Neural cell (in vitro differentiated cells): ENCODE results near the gene CHST11. TPM values are rescaled to one million over a fixed set of nuclear protein-coding genes. Genes with fewer than 3 reads are reported as not detected.

Experiments used
- H2AFZ ChIP-seq: fragments of 200-600, 300-800 bp; sonication (generic), shearing (Covaris generic); 2 replicates; pipeline ENCODE4 v1.6.0; 2014; ENCODE audit warnings: low read depth, mild to moderate bottlenecking, antibody characterized with exemption, low read length, moderate library complexity
- H3F3A ChIP-seq: fragments of 200-600 bp; shearing (Covaris generic); 2 replicates; pipeline ENCODE4 v1.6.1; 2016; ENCODE audit warnings: mild to moderate bottlenecking, moderate library complexity, mixed read lengths, antibody characterized with exemption, low read length; ENCODE audit not compliant: insufficient read depth, poor library complexity, severe bottlenecking
- H3K27ac ChIP-seq: fragments of 200-600, 300-800 bp; sonication (generic), shearing (Covaris generic); 2 replicates; pipeline ENCODE4 v1.5.1; 2014; ENCODE audit warnings: mild to moderate bottlenecking, low read length, moderate library complexity
- H3K27me3 ChIP-seq: fragments of 300-800, 200-600 bp; sonication (generic), shearing (Covaris generic); 2 replicates; pipeline ENCODE4 v1.6.0; 2014; ENCODE audit warnings: mild to moderate bottlenecking, low read depth, low read length, moderate library complexity; ENCODE audit not compliant: insufficient read depth
- H3K36me3 ChIP-seq: fragments of 300-800, 200-600 bp; sonication (generic), shearing (Covaris generic); 2 replicates; pipeline ENCODE4 v1.5.1; 2014; ENCODE audit warnings: mild to moderate bottlenecking, antibody characterized with exemption, low read length, moderate library complexity; ENCODE audit not compliant: insufficient read depth
- H3K4me2 ChIP-seq: fragments of 300-800, 200-600 bp; sonication (generic), shearing (Covaris generic); 2 replicates; pipeline ENCODE4 v1.6.0; 2014; ENCODE audit warnings: mild to moderate bottlenecking, low read length
- H3K4me3 ChIP-seq: fragments of 300-800, 200-600 bp; sonication (generic), shearing (Covaris generic); 2 replicates; pipeline ENCODE4 v1.5.1; 2014; ENCODE audit warnings: mild to moderate bottlenecking, low read length, moderate library complexity
- H3K79me2 ChIP-seq: fragments of 200-600 bp; shearing (Covaris generic); replicated peaks from 2 replicates; pipeline ENCODE4 v1.6.0; 2014; ENCODE audit warnings: mild to moderate bottlenecking, low read length, moderate library complexity; ENCODE audit not compliant: insufficient read depth
- H3K9ac ChIP-seq: fragments of 300-800, 200-600 bp; sonication (generic), shearing (Covaris generic); 2 replicates; pipeline ENCODE4 v1.6.1; 2016; ENCODE audit warnings: mild to moderate bottlenecking, low read length, mixed read lengths
- H3K9me2 ChIP-seq: fragments of 200-600 bp; shearing (Covaris generic); 2 replicates; pipeline ENCODE4 v1.6.1; 2016; ENCODE audit warnings: mild to moderate bottlenecking, low read length, mixed read lengths; ENCODE audit not compliant: insufficient read depth
- H3K9me3 ChIP-seq: fragments of 200-600, 300-800 bp; sonication (generic), shearing (Covaris generic); 2 replicates; pipeline ENCODE4 v1.6.1; 2016; ENCODE audit warnings: mild to moderate bottlenecking, mixed run types, low read length, moderate library complexity, mixed read lengths
- H4K20me1 ChIP-seq: fragments of 200-600 bp; shearing (Covaris generic); 2 replicates; pipeline ENCODE4 v1.6.1; 2016; ENCODE audit warnings: mild to moderate bottlenecking, mixed run types; ENCODE audit not compliant: insufficient read depth
- EP300 ChIP-seq: fragments of 450-650 bp; conservative IDR thresholded peaks from 2 replicates; pipeline ENCODE4 v1.6.1; 2014; ENCODE audit warnings: antibody characterized with exemption, mild to moderate bottlenecking, moderate library complexity; ENCODE audit not compliant: poor library complexity, severe bottlenecking
- EZH2 ChIP-seq: fragments of 200-600, 300-800 bp; shearing (Covaris generic), sonication (generic); IDR thresholded peaks from 2 replicates; pipeline ENCODE4 v1.6.1; 2014; ENCODE audit warnings: antibody characterized with exemption, low read length, borderline replicate concordance, mild to moderate bottlenecking; ENCODE audit not compliant: insufficient read depth, poor library complexity, severe bottlenecking
- MXI1 ChIP-seq: fragments of 450-650 bp; conservative IDR thresholded peaks from 2 replicates; pipeline ENCODE4 v1.6.1; 2014; ENCODE audit warnings: antibody characterized with exemption, mild to moderate bottlenecking; ENCODE audit not compliant: poor library complexity, severe bottlenecking
- POLR2AphosphoS5 ChIP-seq: IDR thresholded peaks from 2 replicates; pipeline ENCODE4 v1.6.1; 2012
- RAD21 ChIP-seq: fragments of 450-650 bp; conservative IDR thresholded peaks from 2 replicates; pipeline ENCODE4 v1.6.1; 2014; ENCODE audit warnings: antibody characterized with exemption, mild to moderate bottlenecking, moderate library complexity
- SMC3 ChIP-seq: fragments of 450-650 bp; conservative IDR thresholded peaks from 2 replicates; pipeline ENCODE4 v1.6.1; 2014; ENCODE audit warnings: antibody characterized with exemption, mild to moderate bottlenecking, moderate library complexity; ENCODE audit not compliant: poor library complexity
- TAF1 ChIP-seq: IDR thresholded peaks from 2 replicates; pipeline ENCODE4 v1.6.1; 2012; ENCODE audit warnings: low read depth
- polyA plus RNA-seq: library from polyadenylated mRNA; depleted of rRNA; stranded (reverse); fragments of >200 nt; gene quantifications from 2 replicates; pipeline ENCODE4 v1.2.3, GENCODE V29; 2014
- TF ChIP-seq, protein P1 (sequence below): fragments of 450-650 bp; IDR thresholded peaks from 2 replicates; pipeline ENCODE4 v1.5.1; 2014; ENCODE audit warnings: antibody characterized with exemption, mild to moderate bottlenecking, moderate library complexity; ENCODE audit not compliant: poor library complexity, severe bottlenecking
- TF ChIP-seq, protein P2 (sequence below): IDR thresholded peaks from 2 replicates; pipeline ENCODE4 v1.6.1; 2012; ENCODE audit warnings: borderline replicate concordance

The CHST11 gene
- polyA plus RNA-seq, 1 donor from 2014 or later, result 15.0 TPM

DNA sequence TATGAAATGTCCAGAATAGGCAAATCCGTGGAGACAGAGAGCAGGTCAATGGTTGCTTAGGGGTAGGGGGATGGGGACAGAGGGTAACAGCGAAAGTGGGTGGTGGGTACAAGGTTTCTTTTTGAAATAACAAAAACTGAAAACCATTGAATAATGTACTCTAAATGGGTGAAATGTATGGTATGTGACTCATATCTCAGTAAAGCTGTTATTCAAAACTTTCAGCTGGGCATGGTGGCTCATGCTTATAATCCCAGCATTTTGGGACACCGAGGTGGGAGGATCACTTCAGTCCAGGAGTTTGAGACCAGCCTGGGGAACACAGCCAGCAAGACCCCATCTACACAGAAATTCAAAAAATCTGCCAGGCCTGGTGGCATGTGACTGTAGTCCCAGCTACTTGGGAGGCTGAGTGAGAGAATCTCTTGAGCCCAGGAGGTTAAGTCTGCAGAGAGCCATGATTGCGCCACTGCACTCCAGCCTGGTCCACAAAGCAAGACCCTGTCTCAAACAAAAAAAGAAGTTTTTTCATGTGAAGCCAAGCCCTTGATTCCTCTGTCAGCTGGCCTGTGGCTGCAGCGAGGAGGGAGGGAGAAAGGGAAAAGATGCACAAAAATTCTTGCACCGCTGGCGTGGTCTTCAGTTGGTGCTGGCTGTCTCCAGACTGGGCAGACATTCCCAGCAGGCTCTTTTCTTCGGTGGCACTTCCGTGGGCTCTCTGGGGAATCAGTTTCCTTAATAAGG lies 253.1 kb downstream of the CHST11 start:
- TF ChIP-seq EZH2, result no peak
- no peak for TF ChIP-seq TAF1
- no peak for TF ChIP-seq EP300
- TF ChIP-seq, protein P1, sequence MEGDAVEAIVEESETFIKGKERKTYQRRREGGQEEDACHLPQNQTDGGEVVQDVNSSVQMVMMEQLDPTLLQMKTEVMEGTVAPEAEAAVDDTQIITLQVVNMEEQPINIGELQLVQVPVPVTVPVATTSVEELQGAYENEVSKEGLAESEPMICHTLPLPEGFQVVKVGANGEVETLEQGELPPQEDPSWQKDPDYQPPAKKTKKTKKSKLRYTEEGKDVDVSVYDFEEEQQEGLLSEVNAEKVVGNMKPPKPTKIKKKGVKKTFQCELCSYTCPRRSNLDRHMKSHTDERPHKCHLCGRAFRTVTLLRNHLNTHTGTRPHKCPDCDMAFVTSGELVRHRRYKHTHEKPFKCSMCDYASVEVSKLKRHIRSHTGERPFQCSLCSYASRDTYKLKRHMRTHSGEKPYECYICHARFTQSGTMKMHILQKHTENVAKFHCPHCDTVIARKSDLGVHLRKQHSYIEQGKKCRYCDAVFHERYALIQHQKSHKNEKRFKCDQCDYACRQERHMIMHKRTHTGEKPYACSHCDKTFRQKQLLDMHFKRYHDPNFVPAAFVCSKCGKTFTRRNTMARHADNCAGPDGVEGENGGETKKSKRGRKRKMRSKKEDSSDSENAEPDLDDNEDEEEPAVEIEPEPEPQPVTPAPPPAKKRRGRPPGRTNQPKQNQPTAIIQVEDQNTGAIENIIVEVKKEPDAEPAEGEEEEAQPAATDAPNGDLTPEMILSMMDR, result no peak
- TF ChIP-seq RAD21, result no peak
- TF ChIP-seq MXI1, result no peak
- TF ChIP-seq, protein P2, sequence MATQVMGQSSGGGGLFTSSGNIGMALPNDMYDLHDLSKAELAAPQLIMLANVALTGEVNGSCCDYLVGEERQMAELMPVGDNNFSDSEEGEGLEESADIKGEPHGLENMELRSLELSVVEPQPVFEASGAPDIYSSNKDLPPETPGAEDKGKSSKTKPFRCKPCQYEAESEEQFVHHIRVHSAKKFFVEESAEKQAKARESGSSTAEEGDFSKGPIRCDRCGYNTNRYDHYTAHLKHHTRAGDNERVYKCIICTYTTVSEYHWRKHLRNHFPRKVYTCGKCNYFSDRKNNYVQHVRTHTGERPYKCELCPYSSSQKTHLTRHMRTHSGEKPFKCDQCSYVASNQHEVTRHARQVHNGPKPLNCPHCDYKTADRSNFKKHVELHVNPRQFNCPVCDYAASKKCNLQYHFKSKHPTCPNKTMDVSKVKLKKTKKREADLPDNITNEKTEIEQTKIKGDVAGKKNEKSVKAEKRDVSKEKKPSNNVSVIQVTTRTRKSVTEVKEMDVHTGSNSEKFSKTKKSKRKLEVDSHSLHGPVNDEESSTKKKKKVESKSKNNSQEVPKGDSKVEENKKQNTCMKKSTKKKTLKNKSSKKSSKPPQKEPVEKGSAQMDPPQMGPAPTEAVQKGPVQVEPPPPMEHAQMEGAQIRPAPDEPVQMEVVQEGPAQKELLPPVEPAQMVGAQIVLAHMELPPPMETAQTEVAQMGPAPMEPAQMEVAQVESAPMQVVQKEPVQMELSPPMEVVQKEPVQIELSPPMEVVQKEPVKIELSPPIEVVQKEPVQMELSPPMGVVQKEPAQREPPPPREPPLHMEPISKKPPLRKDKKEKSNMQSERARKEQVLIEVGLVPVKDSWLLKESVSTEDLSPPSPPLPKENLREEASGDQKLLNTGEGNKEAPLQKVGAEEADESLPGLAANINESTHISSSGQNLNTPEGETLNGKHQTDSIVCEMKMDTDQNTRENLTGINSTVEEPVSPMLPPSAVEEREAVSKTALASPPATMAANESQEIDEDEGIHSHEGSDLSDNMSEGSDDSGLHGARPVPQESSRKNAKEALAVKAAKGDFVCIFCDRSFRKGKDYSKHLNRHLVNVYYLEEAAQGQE, result no peak
- TF ChIP-seq POLR2AphosphoS5, result no peak
- TF ChIP-seq SMC3, result no peak
- no peaks in the 10 kb centered on the region for H3K9me2 ChIP-seq
- no peaks in the 10 kb centered on the region for H3K36me3 ChIP-seq
- H3K9ac ChIP-seq, result no peak overlapping the region
- H3F3A ChIP-seq, result no peaks in the 10 kb centered on the region
- no peaks in the 10 kb centered on the region for H4K20me1 ChIP-seq
- H3K4me2 ChIP-seq, result no peak overlapping the region
- H3K9me3 ChIP-seq, result no peaks in the 10 kb centered on the region
- no peak overlapping the region for H2AFZ ChIP-seq
- H3K27ac ChIP-seq, result no peak overlapping the region
- no peak overlapping the region for H3K4me3 ChIP-seq
- H3K79me2 ChIP-seq, result no peaks in the 10 kb centered on the region
- H3K27me3 ChIP-seq, result no peaks in the 10 kb centered on the region

DNA sequence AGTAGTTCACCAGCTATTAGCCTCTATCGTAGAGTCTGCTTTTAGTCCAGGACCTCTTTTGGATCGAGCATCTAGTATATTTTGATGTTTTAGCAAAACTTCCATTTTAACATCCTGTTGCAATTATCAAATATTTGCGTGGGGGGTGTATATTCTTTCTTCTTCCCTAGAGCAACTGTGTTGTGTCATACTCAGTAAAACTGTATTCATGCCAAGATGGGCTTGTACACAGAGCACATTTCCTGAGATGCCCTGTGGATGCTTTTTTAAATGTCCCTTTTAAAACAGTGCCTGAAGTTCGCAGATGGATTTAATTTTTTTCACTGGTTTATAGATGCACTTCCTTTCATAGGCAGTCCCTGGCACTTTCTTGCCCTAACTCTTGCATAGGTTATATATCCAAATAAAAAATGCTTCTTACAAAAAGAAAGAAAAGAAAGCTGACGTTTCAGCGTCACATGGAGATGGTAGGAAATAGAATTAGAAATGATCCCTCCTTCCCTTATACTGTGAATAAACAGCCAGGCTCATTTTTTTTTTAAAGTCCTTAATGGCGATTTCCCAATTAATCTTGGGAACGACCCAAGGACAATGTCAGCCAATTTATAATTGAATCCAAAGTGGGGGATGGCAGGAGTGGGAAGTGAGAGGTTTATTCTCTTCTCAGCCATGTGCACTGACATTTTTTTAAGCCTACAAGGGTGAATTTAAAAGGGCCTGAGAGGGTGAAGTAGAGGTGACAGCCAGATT lies 254.4 kb downstream of the CHST11 start:
- no peak overlapping the region for H3K9ac ChIP-seq
- no peak overlapping the region for H3K4me3 ChIP-seq
- H3K36me3 ChIP-seq, result no peaks in the 10 kb centered on the region
- H3K9me3 ChIP-seq, result no peaks in the 10 kb centered on the region
- TF ChIP-seq MXI1 (no peak), EP300 (no peak), RAD21 (no peak), EZH2 (no peak), SMC3 (no peak), TAF1 (no peak), POLR2AphosphoS5 (no peak)
- TF ChIP-seq, protein P2, result no peak
- TF ChIP-seq, protein P1, result no peak
- no peaks in the 10 kb centered on the region for H3K9me2 ChIP-seq
- H3K27ac ChIP-seq, result no peak overlapping the region
- H3K79me2 ChIP-seq, result no peaks in the 10 kb centered on the region
- H3F3A ChIP-seq, result no peaks in the 10 kb centered on the region
- no peaks in the 10 kb centered on the region for H3K27me3 ChIP-seq
- H3K4me2 ChIP-seq, result no peak overlapping the region
- H2AFZ ChIP-seq, result no peak overlapping the region
- no peaks in the 10 kb centered on the region for H4K20me1 ChIP-seq
